H9 (cell line): Measurements from ENCODE around the gene EPS15. TPM values are rescaled to one million over a fixed set of nuclear protein-coding genes. Genes with fewer than 3 reads are reported as not detected.

Experiments used
- DNase-seq: peaks from one replicate; pipeline ENCODE4 v3.0.0-alpha.2; 2017
- H2AFZ ChIP-seq: one replicate; pipeline ENCODE4 v1.6.1; 2013; ENCODE audit warnings: mild to moderate bottlenecking, low read length, control low read depth, moderate library complexity
- H2AK5ac ChIP-seq: 2 replicates; pipeline ENCODE4 v1.6.1; 2013; ENCODE audit warnings: low read length, control low read depth, mixed read lengths; ENCODE audit not compliant: insufficient read length
- H2BK120ac ChIP-seq: one replicate; pipeline ENCODE4 v1.6.1; 2013; ENCODE audit warnings: low read depth, mild to moderate bottlenecking, low read length, control low read depth, inconsistent platforms; ENCODE audit not compliant: poor library complexity, severe bottlenecking
- H2BK12ac ChIP-seq: 2 replicates; pipeline ENCODE4 v1.6.1; 2013; ENCODE audit warnings: low read length, control low read depth, mixed read lengths, low read depth; ENCODE audit not compliant: insufficient read length
- H2BK15ac ChIP-seq: 2 replicates; pipeline ENCODE4 v1.6.1; 2013; ENCODE audit warnings: low read depth, low read length, control low read depth
- H2BK20ac ChIP-seq: one replicate; pipeline ENCODE4 v1.6.1; 2013; ENCODE audit warnings: low read depth, mild to moderate bottlenecking, low read length, control low read depth, inconsistent platforms; ENCODE audit not compliant: poor library complexity, severe bottlenecking
- H2BK5ac ChIP-seq: 2 replicates; pipeline ENCODE4 v1.6.1; 2013; ENCODE audit warnings: low read length, control low read depth, mixed read lengths; ENCODE audit not compliant: insufficient read length
- H3K14ac ChIP-seq: 2 replicates; pipeline ENCODE4 v1.6.1; 2013; ENCODE audit warnings: low read length, control low read depth; ENCODE audit not compliant: insufficient read depth
- H3K18ac ChIP-seq: 2 replicates; pipeline ENCODE4 v1.6.1; 2013; ENCODE audit warnings: low read depth, mild to moderate bottlenecking, mixed read lengths, low read length, control low read depth; ENCODE audit not compliant: insufficient read length
- H3K23ac ChIP-seq: 2 replicates; pipeline ENCODE4 v1.6.1; 2013; ENCODE audit warnings: low read length, control low read depth, mixed read lengths, low read depth; ENCODE audit not compliant: insufficient read length
- H3K23me2 ChIP-seq: 2 replicates; pipeline ENCODE4 v1.6.1; 2013; ENCODE audit warnings: low read depth, mild to moderate bottlenecking, mixed read lengths, low read length, control low read depth; ENCODE audit not compliant: insufficient read length, poor library complexity, severe bottlenecking
- H3K27ac ChIP-seq: 2 replicates; pipeline ENCODE4 v1.5.1; 2013; ENCODE audit warnings: low read length, control low read depth, mixed read lengths, low read depth; ENCODE audit not compliant: insufficient read length
- H3K27me3 ChIP-seq: 2 replicates; pipeline ENCODE4 v1.6.1; 2013; ENCODE audit warnings: low read length, control low read depth, inconsistent platforms; ENCODE audit not compliant: insufficient read depth
- H3K4ac ChIP-seq: 2 replicates; pipeline ENCODE4 v1.6.1; 2013; ENCODE audit warnings: low read depth, mild to moderate bottlenecking, control low read depth, inconsistent platforms, low read length, moderate library complexity
- H3K4me1 ChIP-seq: 2 replicates; pipeline ENCODE4 v1.6.1; 2013; ENCODE audit warnings: low read length, control low read depth, inconsistent platforms; ENCODE audit not compliant: insufficient read depth
- H3K4me2 ChIP-seq: 2 replicates; pipeline ENCODE4 v1.6.1; 2013; ENCODE audit warnings: low read length, control low read depth, mixed read lengths; ENCODE audit not compliant: insufficient read length, insufficient read depth
- H3K56ac ChIP-seq: 2 replicates; pipeline ENCODE4 v1.6.1; 2013; ENCODE audit warnings: low read depth, mild to moderate bottlenecking, mixed read lengths, low read length, control low read depth; ENCODE audit not compliant: insufficient read length
- H3K79me1 ChIP-seq: 2 replicates; pipeline ENCODE4 v1.6.1; 2013; ENCODE audit warnings: low read depth, mild to moderate bottlenecking, moderate library complexity, low read length, control low read depth, inconsistent platforms; ENCODE audit not compliant: insufficient read depth, poor library complexity, severe bottlenecking
- H3K79me2 ChIP-seq: 2 replicates; pipeline ENCODE4 v1.6.1; 2013; ENCODE audit warnings: low read length, control low read depth, inconsistent platforms; ENCODE audit not compliant: insufficient read depth
- H3K9ac ChIP-seq: 2 replicates; pipeline ENCODE4 v1.6.1; 2013; ENCODE audit warnings: low read length, control low read depth, mixed read lengths; ENCODE audit not compliant: insufficient read length; ENCODE audit errors: extremely low read depth
- H3K9me3 ChIP-seq: one replicate; pipeline ENCODE4 v1.6.1; 2013; ENCODE audit warnings: low read depth, low read length, inconsistent platforms; ENCODE audit not compliant: control insufficient read depth
- H3T11ph ChIP-seq: one replicate; pipeline ENCODE4 v1.6.1; 2013; ENCODE audit warnings: mild to moderate bottlenecking, low read length, control low read depth, inconsistent platforms
- H4K20me1 ChIP-seq: one replicate; pipeline ENCODE4 v1.6.1; 2013; ENCODE audit not compliant: control insufficient read depth, insufficient read length, insufficient read depth
- H4K5ac ChIP-seq: 2 replicates; pipeline ENCODE4 v1.6.1; 2013; ENCODE audit warnings: low read depth, mild to moderate bottlenecking, mixed read lengths, low read length, control low read depth; ENCODE audit not compliant: insufficient read length
- H4K8ac ChIP-seq: replicated peaks from 2 replicates; pipeline ENCODE4 v1.6.1; 2013; ENCODE audit warnings: low read length, control low read depth, mixed read lengths, low read depth; ENCODE audit not compliant: insufficient read length
- H4K91ac ChIP-seq: 2 replicates; pipeline ENCODE4 v1.6.1; 2013; ENCODE audit warnings: low read depth, mild to moderate bottlenecking, moderate library complexity, mixed read lengths, low read length, control low read depth; ENCODE audit not compliant: insufficient read length
- H3K27ac Mint-ChIP-seq, 3 experiments: 2 replicates in 2 of 3; 3 replicates in 1 of 3; pipeline ENCODE4 v1.8.0; 2020 to 2021; ENCODE audit warnings: mixed read lengths in 3 of 3, mild to moderate bottlenecking in 1 of 3, moderate library complexity in 1 of 3
- H3K27me3 Mint-ChIP-seq: 2 replicates; pipeline ENCODE4 v1.8.0; 2021; ENCODE audit warnings: low read depth, mild to moderate bottlenecking, moderate library complexity, mixed read lengths
- H3K36me3 Mint-ChIP-seq, 3 experiments: 2 replicates in 2 of 3; 3 replicates in 1 of 3; pipeline ENCODE4 v1.8.0; 2020 to 2021; ENCODE audit warnings: low read depth in 3 of 3, mixed read lengths in 3 of 3; ENCODE audit not compliant: insufficient read depth in 1 of 3
- H3K4me1 Mint-ChIP-seq, 2 experiments: 2 replicates each; pipeline ENCODE4 v1.8.0; 2020; ENCODE audit warnings: mixed read lengths in 2 of 2
- H3K4me3 Mint-ChIP-seq, 2 experiments: 2 replicates in 1 of 2; 3 replicates in 1 of 2; pipeline ENCODE4 v1.8.0; 2020 to 2021; ENCODE audit warnings: mild to moderate bottlenecking in 2 of 2, mixed read lengths in 2 of 2, moderate library complexity in 1 of 2
- H3K9me3 Mint-ChIP-seq, 2 experiments: 2 replicates in 1 of 2; 3 replicates in 1 of 2; pipeline ENCODE4 v1.8.0; 2020; ENCODE audit warnings: mild to moderate bottlenecking in 2 of 2, mixed read lengths in 2 of 2, moderate library complexity in 1 of 2
- CTCF ChIP-seq: fragments of 200-600 bp; sonication (generic); conservative IDR thresholded peaks from 3 replicates; pipeline ENCODE4 v1.8.0; 2021; ENCODE audit warnings: antibody characterized with exemption, mild to moderate bottlenecking
- WGBS: extraction: QIAGEN DNeasy Blood & Tissue Kit; methylation state at CpG from one replicate; pipeline ENCODE4 v1.1.7; 2013; ENCODE audit warnings: missing lambda C conversion rate, low lambda C conversion rate, mixed read lengths; ENCODE audit not compliant: insufficient read length; ENCODE audit errors: extremely low coverage; 5-methylcytosine and 5-hydroxymethylcytosine counted together
- total RNA-seq: library from RNA; stranded (reverse); gene quantifications from 2 replicates; pipeline ENCODE4 v1.2.1, GENCODE V29; 2021

Gene EPS15
- total RNA-seq, 1 experiment from 2014 or later = 44.1 TPM

DNA sequence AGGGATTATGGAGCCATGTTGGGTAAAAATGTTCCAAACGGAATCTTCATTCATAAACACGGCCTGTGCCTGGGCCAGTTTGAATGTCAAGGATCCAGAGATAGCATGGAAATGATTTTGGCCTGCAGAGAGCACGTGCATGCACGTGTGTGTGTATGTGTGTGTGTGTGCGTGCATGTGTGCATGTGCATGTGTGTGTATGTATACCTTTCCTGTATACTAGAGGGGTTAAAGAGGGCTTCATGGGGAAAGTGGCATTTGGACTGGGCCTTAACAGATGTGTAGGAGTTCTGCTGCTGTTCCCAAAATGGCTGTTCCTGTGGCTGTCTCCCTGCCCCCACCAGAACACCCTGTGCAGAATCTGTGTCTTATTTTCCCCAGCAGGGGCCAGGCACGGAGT is 210.4 kb downstream of the EPS15 start:
- Histone ChIP-seq H3K4me1 (no peaks in the 10 kb centered on the region), H4K8ac (no peak overlapping the region), H2BK5ac (no peak overlapping the region), H3K27me3 (no peaks in the 10 kb centered on the region), H3K4me2 (no peak overlapping the region), H2BK15ac (no peak overlapping the region), H3K56ac (no peak overlapping the region), H3K18ac (no peak overlapping the region), H4K20me1 (no peaks in the 10 kb centered on the region), H3K4ac (no peak overlapping the region), H2BK20ac (no peak overlapping the region), H3K23ac (no peak overlapping the region), H3K9ac (no peak overlapping the region), H3T11ph (no peak overlapping the region), H4K91ac (no peak overlapping the region), H3K14ac (no peak overlapping the region), H3K79me1 (no peaks in the 10 kb centered on the region), H3K9me3 (no peaks in the 10 kb centered on the region), H2AFZ (no peak overlapping the region), H3K23me2 (no peaks in the 10 kb centered on the region), H2BK120ac (no peak overlapping the region), H2AK5ac (no peak overlapping the region), H4K5ac (no peak overlapping the region), H3K27ac (no peak overlapping the region), H3K79me2 (no peaks in the 10 kb centered on the region), H2BK12ac (no peak overlapping the region)
- TF ChIP-seq CTCF = no peak
- Mint-ChIP-seq H3K36me3 (no peaks in the 10 kb centered on the region), H3K9me3 (no peaks in the 10 kb centered on the region), H3K4me3 (no peak overlapping the region), H3K27ac (no peak overlapping the region), H3K27me3 (no peaks in the 10 kb centered on the region; the same call in 1 of the 2 replicates), H3K4me1 (peaks cover 7 to 13% of the 10 kb centered on the region in 2 experiments)
- no peak for DNase-seq
- WGBS = no CpG with 5 or more reads among the region's 6 CpGs
